ENCODE results near the gene ICA1L.

Gene ICA1L

GRCh38 chr2:202780514-202781021 is 91.0 kb downstream of the ICA1L start:
- no peak for DNase-seq

- no peak for DNase-seq
Observed at GRCh38 chr2:202778217-202778616, 93.3 kb downstream of the ICA1L start.

DNA sequence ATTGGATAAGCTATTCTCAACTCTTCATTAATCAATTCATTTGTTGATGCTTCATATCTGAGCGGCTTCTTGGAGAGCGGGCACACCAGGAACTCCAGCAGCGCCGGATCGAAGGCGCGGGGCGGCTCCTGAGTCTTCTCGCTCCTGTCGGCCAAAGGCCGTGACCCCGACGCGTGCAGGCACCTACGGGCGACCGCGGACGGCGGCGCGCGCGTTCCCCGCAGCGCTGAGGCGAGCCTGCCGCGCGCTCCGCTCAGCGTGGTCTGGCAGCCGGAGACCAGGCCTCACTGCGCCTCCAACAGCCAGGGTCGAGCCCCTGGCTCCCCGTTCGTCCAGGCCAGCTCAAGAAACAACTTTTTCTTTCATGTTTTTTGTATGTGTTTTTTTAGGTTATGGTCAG is 97.5 kb downstream of the ICA1L start:
- DNase-seq, result no peak

GRCh38 chr2:202773301-202773973 is 98.1 kb downstream of the ICA1L start:
- DNase-seq, result no peak

DNA sequence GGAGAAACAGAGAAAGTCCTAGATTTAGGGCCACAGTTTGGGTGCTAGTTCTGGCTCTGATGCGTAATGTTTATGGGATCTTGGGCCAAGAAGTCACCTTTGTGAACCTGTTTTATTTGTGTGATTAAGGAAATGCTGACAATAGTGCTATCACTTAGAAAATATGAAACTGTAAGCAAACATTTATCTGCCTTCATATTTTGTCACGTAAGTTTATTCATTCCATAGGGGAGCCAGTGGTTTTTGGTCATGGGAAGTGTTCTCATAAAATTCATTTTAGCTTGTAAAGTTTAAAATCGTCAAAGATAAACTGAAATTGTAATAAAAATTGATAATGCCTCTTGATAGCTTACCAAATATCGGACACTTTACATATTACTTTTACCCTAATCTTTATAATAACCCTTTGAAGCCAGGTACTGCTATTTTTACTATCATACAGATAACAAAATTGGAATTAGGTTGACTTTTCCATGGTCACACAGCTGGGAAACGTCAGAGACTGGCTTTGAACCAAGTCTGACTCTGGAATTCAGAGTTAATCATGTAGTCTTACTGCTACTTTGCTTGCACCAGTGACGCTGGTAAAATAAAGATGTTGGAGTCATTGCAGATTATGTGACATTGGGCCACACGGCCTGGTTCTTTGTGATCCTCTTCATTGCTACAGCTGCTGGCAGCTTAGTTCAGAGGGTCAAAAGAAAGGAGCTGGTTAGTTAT is 99.7 kb downstream of the ICA1L start:
- DNase-seq, result no peak

GRCh38 chr2:202771336-202771735 is 100.2 kb downstream of the ICA1L start:
- no peak for DNase-seq

DNA sequence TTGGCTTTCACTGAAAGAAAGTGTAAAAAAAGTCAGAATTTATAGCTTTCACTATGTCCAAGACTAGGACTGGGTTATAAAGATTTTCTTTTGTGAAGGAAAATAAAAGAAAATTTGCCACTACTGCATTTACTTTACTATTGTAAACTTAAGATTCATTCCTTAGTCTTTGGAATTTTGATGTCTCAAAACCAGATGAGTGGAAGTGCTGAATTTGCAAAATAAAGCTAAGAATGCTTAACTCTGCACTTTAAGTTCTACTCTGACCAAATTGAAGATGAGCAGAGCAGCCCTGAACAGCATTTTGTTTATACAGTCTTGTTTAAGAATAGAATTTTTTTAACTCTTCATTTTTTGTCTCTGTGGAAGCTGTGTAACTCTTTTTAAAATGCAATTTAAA is 102.4 kb downstream of the ICA1L start:
- DNase-seq, result no peak

GRCh38 chr2:202768273-202768672 is 103.3 kb downstream of the ICA1L start:
- no peak for DNase-seq

- peak; percentile 72 to 95 for DNase-seq
Observed at GRCh38 chr2:202765436-202765835, 106.1 kb downstream of the ICA1L start.

DNA sequence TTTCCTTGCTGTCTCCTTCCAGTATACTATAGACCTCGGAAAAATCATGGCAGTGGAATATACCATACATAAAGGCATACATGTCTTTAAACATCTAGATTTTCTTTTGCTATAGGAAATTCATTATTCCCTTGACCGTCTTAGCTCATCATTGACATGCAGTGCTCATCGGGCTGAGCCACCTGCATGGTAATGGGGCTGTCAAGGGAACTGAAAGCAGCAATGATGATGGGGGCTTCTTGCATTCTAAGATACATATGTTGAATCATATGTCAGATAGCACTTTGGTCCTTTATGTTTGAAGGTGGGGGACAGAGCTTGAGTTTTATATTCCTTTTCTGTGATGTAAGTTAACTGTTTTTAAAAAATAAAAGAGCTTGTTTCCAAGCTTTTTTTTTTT is 106.6 kb downstream of the ICA1L start:
- no peak for DNase-seq

GRCh38 chr2:202763916-202764315 is 107.7 kb downstream of the ICA1L start:
- DNase-seq, result peak; percentile 6 to 55

- peak in 1 of 2 donors; percentile 28 for DNase-seq
Observed at GRCh38 chr2:202762556-202762955, 109.0 kb downstream of the ICA1L start.

DNA sequence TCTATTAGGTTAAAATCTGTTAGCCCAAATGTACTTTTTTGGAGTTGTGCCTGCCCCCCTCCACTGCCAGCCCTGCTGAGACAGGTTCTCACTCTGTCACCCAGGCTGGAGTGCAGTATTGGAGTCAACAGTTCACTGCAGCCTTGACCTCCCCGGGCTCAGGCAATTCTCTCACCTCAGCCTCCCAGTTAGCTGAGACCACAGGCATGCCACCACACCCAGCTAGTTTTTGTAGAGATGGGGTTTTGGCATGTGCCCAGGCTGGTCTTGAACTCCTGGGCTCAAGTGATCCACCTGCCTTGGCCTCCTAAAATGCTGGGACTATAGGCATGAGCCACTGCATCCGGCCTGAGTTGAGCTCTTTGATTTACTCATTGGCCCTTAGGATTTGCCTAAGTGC is 110.7 kb downstream of the ICA1L start:
- DNase-seq, result no peak

GRCh38 chr2:202758604-202759003 is 113.0 kb downstream of the ICA1L start:
- no peak for DNase-seq

DNA sequence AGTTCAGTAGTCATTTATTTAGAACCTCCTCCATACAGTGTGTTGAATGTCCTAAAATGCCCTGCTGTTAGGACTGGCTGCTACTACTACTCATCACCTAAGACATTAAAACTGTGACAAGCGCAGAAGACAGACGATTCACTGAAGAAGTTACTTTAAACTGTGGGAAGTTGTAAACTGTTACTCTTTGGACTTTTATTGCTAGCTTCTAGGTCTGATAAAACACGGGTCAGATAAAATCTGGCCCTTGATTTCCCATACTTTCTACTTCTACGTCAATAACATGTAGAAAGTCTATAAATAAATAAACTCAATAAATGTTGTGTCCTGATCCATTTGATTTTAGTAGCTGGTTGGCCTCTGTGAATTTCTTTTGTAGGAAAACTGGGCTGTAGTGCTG is 113.4 kb downstream of the ICA1L start:
- DNase-seq, result no peak

GRCh38 chr2:202757339-202757738 is 114.2 kb downstream of the ICA1L start:
- no peak for DNase-seq

DNA sequence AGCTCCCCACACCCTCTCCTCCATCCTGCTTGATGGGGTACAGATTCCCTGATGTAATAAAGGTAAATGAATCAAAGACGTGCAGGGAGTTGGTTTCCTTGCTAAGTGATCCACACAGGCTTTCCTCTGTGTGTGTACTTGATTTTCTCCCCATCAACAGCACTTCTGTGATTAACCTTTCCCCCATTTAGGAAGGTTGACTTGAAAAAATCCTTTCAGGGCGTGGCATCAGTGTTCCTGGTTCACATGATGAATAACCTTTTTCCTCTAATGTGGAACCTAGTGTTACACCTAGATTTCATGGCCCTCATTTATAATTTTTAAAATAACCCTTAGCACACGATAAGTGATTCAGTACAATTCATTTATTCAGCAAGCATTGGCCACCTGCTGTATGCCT is 115.0 kb downstream of the ICA1L start:
- DNase-seq, result no peak

DNA sequence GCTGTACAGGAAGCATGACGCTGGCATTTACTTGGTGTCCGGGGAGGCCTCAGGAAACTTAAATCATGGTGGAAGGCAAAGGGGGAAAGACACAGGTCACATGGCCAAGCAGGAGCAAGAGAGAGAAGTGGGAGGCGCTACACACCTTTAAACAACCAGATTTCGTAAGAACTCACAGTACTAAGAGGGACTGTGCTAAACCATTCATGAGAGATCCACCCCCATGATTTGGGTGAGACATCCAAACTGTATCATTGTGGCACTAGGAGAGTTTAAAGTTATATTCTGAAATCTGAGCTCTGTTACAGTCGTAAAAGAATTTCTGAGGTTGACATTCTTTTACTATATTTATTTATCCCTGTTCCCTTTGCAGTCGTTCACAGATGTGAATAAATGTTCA is 116.6 kb downstream of the ICA1L start:
- no peak for DNase-seq

- no peak for DNase-seq
Observed at GRCh38 chr2:202752071-202752470, 119.5 kb downstream of the ICA1L start.

- no peak for DNase-seq
Observed at GRCh38 chr2:202750763-202751427, 120.7 kb downstream of the ICA1L start.

DNA sequence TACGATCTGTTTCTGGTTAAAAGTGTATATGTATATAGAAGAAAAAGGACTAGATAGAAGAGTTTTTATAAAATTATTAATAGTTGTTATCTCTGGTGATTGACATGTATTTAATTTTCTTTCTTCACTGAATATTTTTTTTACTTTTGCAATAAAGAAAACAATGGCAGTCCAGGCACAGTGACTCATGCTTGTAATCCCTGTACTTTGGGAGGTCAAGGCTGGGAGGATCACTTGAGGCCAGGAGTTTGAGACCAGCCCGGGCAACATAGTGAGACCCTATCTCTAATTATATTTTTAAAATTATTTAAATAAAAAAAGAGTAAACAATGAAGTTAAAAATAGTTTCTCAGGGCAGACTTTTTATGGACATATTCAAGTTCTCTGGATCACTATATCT is 122.1 kb downstream of the ICA1L start:
- DNase-seq, result no peak

DNA sequence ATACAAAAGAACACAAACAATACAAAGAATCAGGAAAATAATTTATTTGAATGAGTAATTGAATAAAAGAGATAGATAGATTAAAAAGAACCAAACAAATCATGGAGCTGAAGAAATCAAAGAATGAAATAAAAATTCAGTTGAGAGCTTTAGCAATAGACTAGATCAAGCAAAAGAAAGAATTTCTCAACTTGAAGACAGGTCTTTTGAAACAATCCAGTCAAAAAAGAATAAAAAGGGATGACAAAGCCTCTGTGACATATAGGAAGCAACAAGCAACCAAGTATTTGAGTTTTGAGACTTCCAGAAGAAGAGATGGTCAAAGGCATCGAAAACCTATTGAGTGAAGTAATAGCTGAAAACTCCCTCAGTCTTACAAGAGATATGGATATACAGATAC is 128.0 kb downstream of the ICA1L start:
- no peak for DNase-seq

DNA sequence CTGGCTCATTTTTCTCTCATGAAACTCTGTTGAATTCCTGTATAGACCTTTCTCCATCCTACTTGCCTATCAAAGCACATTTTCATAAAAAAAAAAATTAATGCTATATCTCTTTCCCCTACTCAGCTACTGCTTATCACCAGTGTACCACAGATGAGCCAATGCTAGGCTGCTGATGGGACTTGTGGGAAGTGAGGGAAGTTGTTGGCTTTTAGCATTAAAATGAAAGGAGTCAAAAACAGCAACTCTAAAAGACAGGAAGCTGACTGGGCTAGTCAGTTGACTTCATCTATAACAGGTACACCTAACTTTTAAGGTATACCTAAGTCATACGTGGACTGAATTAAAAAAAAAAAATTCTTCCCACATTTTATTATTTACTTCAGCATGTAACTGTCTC is 134.7 kb downstream of the ICA1L start:
- no peak for DNase-seq

DNA sequence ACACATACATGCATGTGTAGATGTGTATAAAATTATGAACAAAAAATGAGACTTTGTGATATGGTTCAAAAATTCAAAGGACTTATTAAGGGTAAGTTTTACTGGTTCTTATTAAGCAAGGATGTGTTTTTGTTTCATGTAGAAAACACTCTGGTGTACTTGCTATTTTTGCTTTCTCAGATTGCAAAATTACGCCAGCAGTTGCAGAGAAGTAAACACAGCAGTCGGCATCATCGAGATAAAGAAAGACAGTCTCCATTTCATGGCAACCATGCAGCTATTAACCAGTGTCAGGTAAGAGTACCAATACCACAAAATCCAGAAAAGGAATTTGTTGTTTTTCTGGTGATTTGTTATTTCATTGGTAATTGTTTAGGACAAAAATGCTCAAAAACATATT is 145.5 kb downstream of the ICA1L start:
- no peak for DNase-seq
